ENCODE results near the gene ARHGAP8. TPM values are rescaled to one million over a fixed set of nuclear protein-coding genes. Genes with fewer than 3 reads are reported as not detected.

The ARHGAP8 gene
- total RNA-seq, 2 donors from 2014 or later: 0.24 TPM; not detected in 1

DNA sequence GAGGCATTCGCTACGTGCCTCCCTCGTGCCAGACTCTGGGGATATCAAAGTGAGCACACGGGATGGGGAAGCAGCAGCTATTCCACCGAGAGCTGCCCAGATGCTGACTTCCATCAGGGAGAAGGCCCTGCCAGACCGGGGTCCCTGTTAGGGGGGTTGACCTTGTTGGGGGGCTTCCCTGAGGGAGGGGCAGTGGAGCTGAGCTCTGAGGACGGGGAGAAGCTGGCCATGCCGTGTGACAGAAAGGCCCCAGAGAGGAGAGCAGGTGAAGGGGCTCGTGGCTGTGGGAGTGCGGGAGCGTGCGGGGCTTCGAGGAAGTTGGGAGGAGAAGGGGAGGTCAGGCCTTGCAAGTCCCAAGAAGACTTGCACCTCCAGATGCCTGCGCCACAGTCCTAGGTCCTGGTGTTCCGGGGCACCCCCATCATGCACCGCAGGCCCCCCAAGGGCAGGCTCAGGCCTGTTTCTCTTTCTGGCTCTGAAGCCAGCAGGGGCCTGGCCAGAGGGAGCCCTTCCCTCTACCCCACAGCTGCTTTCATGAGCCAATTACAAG lies 94.4 kb downstream of the ARHGAP8 start:
- H3K36me3 ChIP-seq: no peaks in the 10 kb centered on the region
- H3K9me3 ChIP-seq: peaks cover 0 to 14% of the 10 kb centered on the region in 2 donors
- H3K27ac ChIP-seq: no peak overlapping the region
- no peak overlapping the region for H3K4me3 ChIP-seq
- TF ChIP-seq, protein P1, sequence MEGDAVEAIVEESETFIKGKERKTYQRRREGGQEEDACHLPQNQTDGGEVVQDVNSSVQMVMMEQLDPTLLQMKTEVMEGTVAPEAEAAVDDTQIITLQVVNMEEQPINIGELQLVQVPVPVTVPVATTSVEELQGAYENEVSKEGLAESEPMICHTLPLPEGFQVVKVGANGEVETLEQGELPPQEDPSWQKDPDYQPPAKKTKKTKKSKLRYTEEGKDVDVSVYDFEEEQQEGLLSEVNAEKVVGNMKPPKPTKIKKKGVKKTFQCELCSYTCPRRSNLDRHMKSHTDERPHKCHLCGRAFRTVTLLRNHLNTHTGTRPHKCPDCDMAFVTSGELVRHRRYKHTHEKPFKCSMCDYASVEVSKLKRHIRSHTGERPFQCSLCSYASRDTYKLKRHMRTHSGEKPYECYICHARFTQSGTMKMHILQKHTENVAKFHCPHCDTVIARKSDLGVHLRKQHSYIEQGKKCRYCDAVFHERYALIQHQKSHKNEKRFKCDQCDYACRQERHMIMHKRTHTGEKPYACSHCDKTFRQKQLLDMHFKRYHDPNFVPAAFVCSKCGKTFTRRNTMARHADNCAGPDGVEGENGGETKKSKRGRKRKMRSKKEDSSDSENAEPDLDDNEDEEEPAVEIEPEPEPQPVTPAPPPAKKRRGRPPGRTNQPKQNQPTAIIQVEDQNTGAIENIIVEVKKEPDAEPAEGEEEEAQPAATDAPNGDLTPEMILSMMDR (IDR thresholded peaks at IDR 0.05): no peak
- no peak for DNase-seq (ENCODE audit: low spot score)
- no peaks in the 10 kb centered on the region for H3K4me1 ChIP-seq
- H3K27me3 ChIP-seq: no peaks in the 10 kb centered on the region

DNA sequence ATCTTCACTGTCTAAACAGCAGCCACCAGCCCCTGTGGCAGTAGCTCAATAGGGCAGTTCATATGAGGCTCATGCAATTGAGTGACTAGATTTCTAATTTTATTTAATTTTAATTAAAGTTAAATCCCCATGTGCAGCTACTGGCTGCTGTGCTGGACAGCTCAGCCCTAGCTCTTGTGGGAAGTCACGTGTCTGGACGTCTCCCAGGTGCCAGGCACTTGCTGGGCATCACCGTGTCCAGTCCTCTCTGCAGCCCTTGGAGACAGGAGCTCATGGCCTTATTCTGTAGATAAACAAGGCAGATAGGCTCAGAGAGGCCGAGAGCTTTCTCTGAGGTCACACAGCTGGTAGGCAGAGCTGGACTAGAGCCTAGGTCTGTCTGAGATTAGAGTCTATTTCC lies 95.0 kb downstream of the ARHGAP8 start:
- no peak overlapping the region for H3K4me3 ChIP-seq
- TF ChIP-seq, protein P1 (IDR thresholded peaks at IDR 0.05): no peak
- H3K27me3 ChIP-seq: no peaks in the 10 kb centered on the region
- no peak overlapping the region for H3K27ac ChIP-seq
- no peaks in the 10 kb centered on the region for H3K4me1 ChIP-seq
- peaks cover 0 to 14% of the 10 kb centered on the region in 2 donors for H3K9me3 ChIP-seq
- DNase-seq (ENCODE audit: low spot score): no peak
- no peaks in the 10 kb centered on the region for H3K36me3 ChIP-seq

DNA sequence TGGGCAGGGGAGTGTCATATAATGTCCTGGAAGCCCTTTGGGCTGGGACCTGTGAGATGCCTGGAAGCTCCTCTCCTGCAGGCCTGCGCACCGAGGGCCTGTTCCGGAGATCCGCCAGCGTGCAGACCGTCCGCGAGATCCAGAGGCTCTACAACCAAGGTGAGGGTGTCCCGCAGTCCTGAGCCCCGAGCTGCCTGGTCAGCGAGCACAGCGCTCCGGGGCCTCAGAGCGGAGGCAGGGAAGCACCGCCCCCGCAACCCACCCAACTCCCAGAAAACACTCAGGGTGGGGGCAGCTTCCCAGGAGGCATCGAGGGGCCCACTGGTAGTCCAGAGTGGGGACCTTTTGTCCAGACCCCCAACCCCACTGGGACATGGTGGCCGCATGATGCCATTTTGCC lies 95.5 kb downstream of the ARHGAP8 start:
- DNase-seq (ENCODE audit: low spot score): no peak
- H3K9me3 ChIP-seq: peaks cover 0 to 14% of the 10 kb centered on the region in 2 donors

DNA sequence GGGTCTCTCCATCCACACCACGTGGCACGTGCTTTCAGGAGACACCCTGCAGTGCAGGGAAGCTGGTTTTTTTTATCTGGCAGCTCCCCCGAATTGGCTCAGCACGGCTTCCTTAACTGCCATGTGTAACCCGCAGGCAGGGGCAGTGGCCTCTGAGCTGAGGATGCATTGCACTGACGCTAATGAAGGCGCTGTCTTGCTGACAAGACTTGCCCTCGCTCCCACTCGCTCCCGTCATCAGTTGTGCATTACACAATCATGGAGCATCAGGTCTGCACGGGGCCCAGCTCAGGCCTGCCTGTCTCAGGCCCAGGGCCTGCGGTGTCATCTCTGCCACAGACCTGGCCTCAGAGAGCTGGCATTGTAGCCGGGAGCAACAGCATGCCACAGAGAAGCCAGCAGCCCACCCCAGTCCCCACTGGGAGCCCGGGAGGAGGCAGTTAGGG lies 95.9 kb downstream of the ARHGAP8 start:
- H3K4me3 ChIP-seq: no peak overlapping the region
- H3K36me3 ChIP-seq: no peaks in the 10 kb centered on the region
- DNase-seq (ENCODE audit: low spot score): no peak
- H3K27me3 ChIP-seq: no peaks in the 10 kb centered on the region
- H3K9me3 ChIP-seq: peaks cover 0 to 14% of the 10 kb centered on the region in 2 donors
- H3K27ac ChIP-seq: no peak overlapping the region
- H3K4me1 ChIP-seq: no peaks in the 10 kb centered on the region
- TF ChIP-seq, protein P1 (IDR thresholded peaks at IDR 0.05): no peak

More for the DNA sequence above, 95.5 kb downstream of the ARHGAP8 start:
- Histone ChIP-seq H3K4me3 (no peak overlapping the region), H3K27ac (no peak overlapping the region), H3K4me1 (no peaks in the 10 kb centered on the region), H3K36me3 (no peaks in the 10 kb centered on the region), H3K27me3 (no peaks in the 10 kb centered on the region)
- TF ChIP-seq, protein P1 (IDR thresholded peaks at IDR 0.05): no peak

DNA sequence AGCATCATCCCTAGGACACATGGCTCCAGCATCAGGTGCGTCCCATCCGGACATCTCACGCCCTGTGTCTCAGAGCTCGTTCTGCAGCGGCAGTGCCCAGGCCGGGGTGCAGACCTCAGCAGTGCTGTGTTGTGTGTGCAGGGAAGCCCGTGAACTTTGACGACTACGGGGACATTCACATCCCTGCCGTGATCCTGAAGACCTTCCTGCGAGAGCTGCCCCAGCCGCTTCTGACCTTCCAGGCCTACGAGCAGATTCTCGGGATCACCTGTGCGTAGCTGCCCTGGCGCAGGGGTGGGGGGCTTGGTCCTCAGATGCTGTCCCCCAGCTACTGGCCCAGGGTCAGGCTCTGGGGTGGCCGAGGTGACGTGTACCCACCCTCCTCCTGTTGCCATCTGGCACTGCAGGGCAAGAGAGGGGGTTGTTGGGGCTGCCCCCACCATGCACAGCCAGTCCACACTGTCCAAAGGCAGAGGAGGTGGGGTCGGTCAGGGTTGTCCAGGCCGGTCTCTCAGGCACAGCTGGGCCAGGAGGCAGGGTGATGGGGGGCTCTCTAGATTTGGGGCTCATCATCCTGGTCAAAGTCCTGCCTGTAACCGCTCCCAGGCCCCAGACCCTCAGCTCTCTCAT lies 96.5 kb downstream of the ARHGAP8 start:
- H3K36me3 ChIP-seq: no peaks in the 10 kb centered on the region
- TF ChIP-seq, protein P1 (IDR thresholded peaks at IDR 0.05): no peak

More for the DNA sequence above, 96.5 kb downstream of the ARHGAP8 start:
- peaks cover 0 to 11% of the 10 kb centered on the region in 2 donors for H3K9me3 ChIP-seq
- no peak overlapping the region for H3K4me3 ChIP-seq
- no peak for DNase-seq (ENCODE audit: low spot score)
- H3K4me1 ChIP-seq: no peaks in the 10 kb centered on the region
- no peak overlapping the region for H3K27ac ChIP-seq
- no peaks in the 10 kb centered on the region for H3K27me3 ChIP-seq

Measured in right atrium auricular region (tissue), 2 donors.